T47D (cell line): Measurements from ENCODE around the gene H2BK1.

Source experiments
- DNase-seq, 2 experiments: peaks; one replicate each; pipeline versions ENCODE4 v3.0.0 to v3.0.0-alpha.2; 2011 to 2012; ENCODE audit warnings: low read depth in 1 of 2, low spot score in 1 of 2
- JUND ChIP-seq: IDR thresholded peaks from 2 replicates; pipeline ENCODE4 v1.6.1; 2012; ENCODE audit warnings: low read depth
- in situ Hi-C: cut with HindIII; loops from 2 replicates; pipeline ENCODE4 v1.10.0; 2016; ENCODE audit warnings: low sequenced_read_pairs, low pct_unique_long_range_greater_than_20kb

H2BK1 gene

DNA sequence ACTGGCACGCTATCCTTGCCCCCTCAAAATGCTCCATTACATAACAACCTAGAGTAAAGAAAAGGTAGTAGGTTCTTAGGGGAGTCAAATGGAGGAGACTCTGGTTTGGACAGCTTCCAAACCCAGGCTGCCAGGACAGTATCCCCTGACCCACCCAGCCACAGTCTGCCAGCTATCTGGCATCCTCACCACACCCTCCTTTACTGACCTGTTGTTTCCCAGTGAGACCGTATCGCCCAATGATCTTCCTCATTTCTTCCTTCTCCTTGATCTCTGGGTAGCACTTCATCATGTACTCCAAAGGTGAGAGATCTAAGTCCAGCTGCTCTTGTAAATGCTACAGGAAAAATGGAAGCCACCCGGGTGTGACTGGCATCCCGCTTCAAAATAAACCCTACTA, 5.1 kb upstream of the H2BK1 start:
- in situ Hi-C loops = no loop called here
- TF ChIP-seq JUND = no peak
- DNase-seq = no peak

DNA sequence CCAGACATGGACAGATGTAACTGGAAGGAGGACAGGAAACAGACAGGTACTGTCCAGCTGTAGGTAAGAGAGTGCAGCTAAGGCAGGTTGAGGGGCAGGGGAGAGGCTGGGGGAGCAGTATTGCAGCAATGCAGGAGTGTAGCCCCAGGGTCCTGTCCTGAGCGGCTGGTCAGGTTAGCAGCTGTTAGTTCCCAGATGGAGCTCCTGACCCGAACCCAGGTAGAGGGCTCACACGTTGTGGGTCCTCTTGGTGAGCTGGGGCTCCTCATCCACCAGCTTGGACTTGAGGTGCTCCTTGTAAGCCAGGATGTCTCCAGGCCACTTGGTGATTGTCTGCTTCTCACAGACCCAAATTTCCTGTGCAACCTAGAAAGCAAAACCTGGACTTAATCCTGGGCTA, 3.5 kb upstream of the H2BK1 start:
- TF ChIP-seq JUND = no peak
- no peak for DNase-seq
- in situ Hi-C loops = no loop called here

DNA sequence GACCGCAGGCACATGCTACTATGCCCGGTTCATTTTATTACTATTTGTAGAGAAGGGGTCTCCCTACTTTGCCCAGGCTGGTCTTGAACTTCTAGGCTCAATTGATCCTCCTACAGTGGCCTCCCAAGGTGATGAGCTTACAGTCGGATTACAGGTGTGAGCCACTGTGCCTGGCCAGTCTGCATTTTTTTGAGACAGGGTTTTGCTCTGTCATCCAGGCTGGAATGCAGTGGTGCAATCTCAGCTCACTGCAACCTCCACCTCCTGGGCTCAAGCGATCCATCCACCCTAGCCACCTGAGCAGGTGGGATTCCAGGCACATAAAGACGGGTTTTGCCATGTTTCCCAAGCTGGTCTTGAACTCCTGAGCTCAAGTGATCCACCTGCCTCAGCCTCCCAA, 2.3 kb upstream of the H2BK1 start:
- no peak for TF ChIP-seq JUND
- in situ Hi-C loops = no loop called here
- no peak for DNase-seq

DNA sequence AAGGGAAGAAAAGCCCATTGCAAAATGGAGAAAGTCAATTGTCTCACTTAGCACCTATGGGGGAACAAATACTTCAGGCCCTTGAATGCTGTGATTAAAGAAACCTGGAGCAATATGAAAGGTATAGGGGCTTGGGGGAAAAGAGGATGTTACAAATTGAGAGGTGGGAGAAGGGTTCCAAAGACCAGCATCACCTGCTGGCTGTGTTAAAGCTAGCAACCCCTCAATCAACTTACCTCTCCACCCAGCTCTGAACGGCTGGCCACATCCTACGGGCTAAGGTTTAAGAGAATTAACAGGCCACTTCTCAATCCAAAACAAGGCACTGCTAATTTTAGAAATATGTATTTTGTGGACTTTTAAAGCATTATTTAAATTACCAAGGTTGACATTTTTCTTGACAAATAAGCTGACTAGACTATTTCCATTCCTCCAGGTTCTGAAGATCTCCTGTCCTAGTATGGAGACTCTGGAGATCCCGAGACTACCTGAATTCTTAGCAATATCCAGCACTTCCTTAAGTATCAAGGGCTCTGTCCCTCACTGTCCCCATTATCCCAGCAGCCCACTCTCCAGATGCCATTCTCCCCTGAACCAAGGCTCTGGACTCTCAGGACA, 976 bp upstream of the H2BK1 start:
- in situ Hi-C loops = no loop called here
- TF ChIP-seq JUND = no peak
- DNase-seq = no peak

DNA sequence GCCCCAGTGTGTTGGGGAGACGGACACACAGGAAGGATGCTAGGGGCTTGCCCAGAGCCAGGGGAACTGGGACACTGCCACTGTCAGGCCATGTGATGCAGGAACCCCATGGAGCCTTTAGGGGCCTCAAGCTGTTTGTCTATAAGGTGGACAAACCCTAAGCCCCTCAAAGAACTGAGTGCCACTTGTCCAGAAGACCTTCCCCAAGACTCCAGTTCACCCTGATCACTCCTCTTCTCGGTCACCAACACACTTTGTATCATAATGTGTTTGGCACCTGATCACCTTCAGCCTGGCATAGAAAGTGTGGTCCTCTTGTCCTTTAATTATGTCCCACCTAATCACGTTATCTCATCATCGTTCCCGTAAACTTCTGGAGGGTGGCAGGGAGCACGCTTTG, 700 bp downstream of the H2BK1 start:
- TF ChIP-seq JUND = no peak
- in situ Hi-C loops = no loop called here

DNA sequence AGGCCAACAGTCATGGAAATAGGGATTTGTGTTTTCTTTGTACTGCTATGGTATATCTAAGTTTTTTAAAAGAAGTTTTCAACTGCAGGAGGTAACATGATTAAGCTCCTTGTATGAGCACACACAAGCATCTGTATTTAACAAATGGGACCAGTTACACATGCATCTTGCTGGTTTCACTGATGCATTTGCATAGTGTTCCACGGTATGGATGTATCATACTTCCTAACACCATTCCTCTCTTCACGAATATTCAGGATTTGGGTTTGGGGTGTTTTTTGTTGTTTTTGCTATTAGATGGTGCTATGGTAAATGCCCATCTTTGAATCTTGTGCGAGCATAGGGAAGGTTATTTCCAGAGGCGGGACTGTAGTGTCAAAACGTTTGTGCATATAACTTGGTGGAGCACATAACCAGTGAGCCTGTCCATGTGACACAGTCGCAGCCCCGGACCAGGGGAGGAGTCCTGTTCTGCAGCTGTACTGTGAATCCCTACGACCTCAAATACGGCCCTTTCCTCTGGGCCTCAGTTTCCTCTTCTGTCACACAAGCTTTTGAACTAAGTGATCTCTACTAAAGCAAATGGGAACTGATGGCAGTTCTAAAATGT, 1.9 kb downstream of the H2BK1 start:
- DNase-seq = no peak
- no peak for TF ChIP-seq JUND
- in situ Hi-C loops = no loop called here

More for the DNA sequence above, 700 bp downstream of the H2BK1 start:
- DNase-seq = no peak

DNA sequence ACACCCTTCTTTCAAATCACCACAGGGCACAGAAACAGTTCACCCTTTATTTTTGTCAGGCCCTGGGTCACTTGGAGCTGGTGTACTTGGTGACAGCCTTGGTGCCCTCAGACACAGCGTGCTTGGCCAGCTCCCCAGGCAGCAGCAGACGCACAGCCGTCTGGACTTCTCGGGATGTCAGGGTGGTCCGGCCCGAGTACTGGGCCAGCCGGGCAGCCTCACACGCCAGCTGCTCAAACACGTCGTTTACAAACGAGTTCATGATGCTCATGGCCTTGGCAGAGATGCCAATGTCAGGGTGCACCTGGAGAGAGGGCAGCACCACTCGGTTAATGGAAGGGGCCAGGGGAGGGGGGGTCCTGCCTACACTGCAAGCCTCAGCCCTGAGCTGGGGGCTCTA, 2.5 kb downstream of the H2BK1 start:
- DNase-seq = no peak
- in situ Hi-C loops = no loop called here
- TF ChIP-seq JUND = no peak

DNA sequence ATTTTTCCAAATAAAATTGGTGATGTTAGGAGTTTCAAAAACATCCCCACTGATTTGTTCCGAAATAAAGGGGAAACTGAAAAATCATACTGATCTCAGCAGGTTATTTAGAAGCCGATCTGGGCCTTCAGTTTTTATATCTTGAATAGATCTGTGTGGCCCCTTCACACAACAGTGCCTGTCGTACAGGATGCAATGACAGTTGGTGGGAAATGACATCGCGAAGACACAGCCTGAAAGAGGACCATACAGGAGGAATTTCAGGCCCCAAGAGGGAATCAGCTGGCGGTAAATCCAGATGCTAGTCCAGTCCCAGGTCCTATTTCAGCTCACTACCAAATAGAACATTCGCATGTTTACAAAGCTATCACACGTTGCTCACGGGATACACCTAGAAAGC, 3.0 kb downstream of the H2BK1 start:
- DNase-seq = no peak
- TF ChIP-seq JUND = no peak
- in situ Hi-C loops = no loop called here

DNA sequence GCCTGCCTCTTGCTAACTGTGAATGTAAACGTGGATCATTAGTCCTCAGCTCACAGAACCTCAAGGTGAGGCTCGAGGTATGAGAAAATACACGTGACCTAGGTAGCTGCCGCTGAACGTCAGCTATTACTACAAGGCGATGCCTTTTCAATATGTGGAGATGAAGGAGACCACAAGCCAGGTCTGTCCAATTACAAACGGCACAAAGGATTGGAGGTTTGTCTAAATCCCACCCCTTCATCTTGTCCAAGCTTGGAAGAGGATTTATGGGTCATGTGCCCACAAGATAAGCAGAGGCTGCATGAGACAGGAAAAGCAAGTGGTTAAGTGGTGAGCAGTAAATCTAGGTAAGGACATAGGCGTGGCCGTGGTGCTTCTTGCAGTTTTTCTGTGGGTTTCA, 3.4 kb downstream of the H2BK1 start:
- no peak for DNase-seq
- in situ Hi-C loops = no loop called here
- TF ChIP-seq JUND = no peak

DNA sequence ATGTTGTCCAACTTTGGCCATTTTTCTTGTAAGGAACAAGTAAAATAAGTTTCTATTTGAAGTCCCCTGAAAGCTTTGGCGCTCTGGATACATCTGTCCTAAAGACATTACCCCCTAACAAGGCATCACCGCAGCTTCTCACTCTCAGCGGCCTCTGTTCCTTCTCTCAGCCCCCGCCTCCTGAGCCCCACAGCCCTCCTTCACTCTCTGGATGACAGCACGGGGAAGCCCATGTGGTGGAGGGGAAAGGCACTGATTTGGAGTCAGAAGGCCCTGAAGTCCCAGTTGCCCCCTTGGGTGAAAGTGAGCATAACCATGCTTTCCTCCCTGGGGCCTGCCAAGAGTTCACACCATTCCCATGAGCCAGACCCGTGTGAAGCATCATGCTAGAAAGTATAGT, 4.6 kb downstream of the H2BK1 start:
- TF ChIP-seq JUND = no peak
- no peak for DNase-seq
- in situ Hi-C loops = no loop called here

DNA sequence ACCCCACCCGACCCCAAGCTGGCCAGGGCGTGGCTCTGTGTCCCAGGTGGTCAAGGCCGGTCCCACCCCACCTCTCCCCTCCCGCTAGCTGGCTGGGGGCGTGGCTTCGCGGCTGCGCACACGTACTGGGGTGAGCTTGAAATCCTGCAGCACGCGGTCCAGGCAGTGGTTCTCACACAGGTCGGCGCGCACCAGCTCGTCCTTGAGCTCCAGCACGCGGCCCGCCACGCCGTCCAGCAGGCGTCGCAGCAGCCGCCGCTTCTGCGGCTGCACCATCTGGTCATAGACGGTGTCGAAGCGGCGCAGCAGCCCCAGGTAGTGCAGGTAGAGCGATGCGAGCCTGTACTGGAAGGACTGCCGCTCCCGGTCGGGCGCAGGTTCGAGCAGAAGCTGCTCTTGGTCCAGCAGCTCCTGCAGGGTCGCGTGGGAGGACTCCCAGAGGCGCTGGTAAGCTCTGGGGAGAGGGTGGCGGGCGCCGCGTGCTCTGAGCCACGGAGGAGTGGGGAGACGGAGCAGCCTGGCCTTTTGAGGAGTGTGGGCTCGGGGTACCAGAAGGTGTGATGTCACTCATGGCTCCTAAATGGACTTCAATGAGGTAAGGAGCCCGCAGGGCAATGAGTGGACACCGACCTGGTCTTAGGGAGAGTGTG, 5.8 kb downstream of the H2BK1 start:
- TF ChIP-seq JUND = no peak
- DNase-seq = no peak
- in situ Hi-C loops = no loop called here

DNA sequence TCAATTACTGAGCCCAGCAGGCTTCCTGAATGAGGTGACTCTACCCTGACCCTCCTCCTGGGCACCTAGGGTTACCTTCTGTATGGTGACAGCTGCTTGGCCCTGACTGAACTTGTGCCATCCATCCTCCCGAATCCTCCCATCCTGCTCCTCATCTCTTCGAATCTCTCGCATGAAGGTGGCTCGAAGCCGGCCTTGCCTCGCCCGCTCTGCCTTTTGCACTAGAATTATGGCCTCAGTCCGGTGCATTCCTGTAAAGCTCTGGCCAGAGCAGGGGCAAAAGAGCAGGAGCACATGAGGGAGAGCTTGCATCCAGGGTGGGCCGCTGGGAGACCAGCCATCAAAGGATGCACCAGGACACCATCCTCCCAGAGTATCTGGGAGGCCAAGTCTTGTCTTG, 7.5 kb downstream of the H2BK1 start:
- in situ Hi-C loops = no loop called here
- no peak for TF ChIP-seq JUND
- DNase-seq = no peak

DNA sequence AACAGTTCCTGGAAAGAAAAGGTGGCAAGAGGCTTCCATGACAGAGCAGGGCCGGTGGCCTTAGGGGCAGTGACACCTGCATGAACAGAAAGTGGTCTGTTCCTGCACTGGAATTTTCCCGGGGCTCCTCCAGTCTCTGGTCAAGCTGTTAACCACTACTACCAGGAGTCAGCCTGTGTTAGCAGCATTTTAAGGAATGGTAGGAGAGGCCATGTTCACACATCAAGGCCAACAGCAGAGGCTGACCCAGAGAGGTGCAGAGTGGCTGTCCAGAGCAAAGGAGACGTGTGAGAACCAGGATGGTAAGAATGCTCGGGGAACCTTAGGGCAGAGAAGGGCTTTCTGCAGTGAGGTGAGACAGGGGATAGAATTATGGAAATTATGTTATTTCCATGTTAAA, 8.5 kb downstream of the H2BK1 start:
- no peak for TF ChIP-seq JUND
- DNase-seq = no peak
- in situ Hi-C loops = no loop called here
